ENCODE data around the gene ENTPD2. TPM values are rescaled to one million over a fixed set of nuclear protein-coding genes. Genes with fewer than 3 reads are reported as not detected.

The ENTPD2 gene
- total RNA-seq, 1 donor from 2014 or later: 5.2 TPM

GRCh38 chr9:137087409-137087925 is 33.6 kb upstream of the ENTPD2 start:
- H3K4me1 ChIP-seq (ENCODE audit: control insufficient read depth in 3 of 3, insufficient read depth in 3 of 3, low read length in 3 of 3): peaks cover 17 to 31% (median 20%) of the 10 kb centered on the region in 3 donors
- H3K36me3 ChIP-seq (ENCODE audit: control insufficient read depth in 3 of 3, insufficient read depth in 3 of 3, low read length in 3 of 3): peaks cover 17 to 30% (median 20%) of the 10 kb centered on the region in 3 donors
- no peaks in the 10 kb centered on the region for H3K27me3 ChIP-seq (ENCODE audit: control insufficient read depth in 3 of 3, insufficient read depth in 3 of 3, low read length in 3 of 3)
- H3K9ac ChIP-seq (ENCODE audit: low read depth in 1 of 3, low read length in 3 of 3): peak overlapping the region; percentile 77 to 88 (median 84)
- H3K4me3 ChIP-seq (ENCODE audit: low read length in 3 of 3): peak overlapping the region; percentile 79 to 81 (median 80)
- H3K27ac ChIP-seq (ENCODE audit: low read depth, low read length): peak overlapping the region; percentile 90
- no peaks in the 10 kb centered on the region for H3K9me3 ChIP-seq (ENCODE audit: control insufficient read depth in 3 of 3, low read length in 3 of 3)

DNA sequence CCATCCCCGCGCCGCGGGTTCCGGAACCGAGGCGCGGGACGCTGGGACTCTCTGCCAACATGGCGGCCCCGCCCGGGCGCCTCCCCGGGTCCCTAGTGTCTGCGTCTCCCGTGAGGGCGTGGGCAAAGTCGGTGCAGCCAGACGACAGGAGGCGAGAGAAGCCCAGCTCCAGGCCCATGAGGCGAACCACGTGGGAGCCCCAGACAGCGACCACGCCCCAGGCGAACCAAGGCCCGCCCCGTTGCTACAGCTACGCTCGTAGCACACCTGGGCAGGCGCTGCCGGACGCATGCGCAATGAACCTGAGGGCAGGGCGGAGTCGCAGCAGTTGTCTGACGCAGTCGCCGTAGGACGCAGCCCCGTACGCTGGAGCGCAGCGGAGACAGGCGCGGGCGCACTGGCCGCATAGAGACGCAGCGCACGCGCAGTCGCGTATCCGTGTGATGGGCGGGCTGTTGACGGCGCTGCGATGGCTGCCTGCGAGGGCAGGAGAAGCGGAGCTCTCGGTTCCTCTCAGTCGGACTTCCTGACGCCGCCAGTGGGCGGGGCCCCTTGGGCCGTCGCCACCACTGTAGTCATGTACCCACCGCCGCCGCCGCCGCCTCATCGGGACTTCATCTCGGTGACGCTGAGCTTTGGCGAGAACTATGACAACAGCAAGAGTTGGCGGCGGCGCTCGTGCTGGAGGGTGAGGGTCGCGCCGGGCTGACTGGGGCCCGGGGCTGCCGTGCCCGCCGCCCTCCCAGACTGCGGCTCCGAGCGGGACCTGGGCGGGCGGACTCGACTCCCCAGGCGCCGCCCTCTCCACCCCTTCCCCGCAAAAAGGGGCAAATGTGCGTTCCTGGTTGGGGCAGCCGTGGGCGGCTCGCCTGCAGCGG is 32.9 kb upstream of the ENTPD2 start, which contains the start of gene MAN1B1:
TSS of gene MAN1B1 (plus strand) at position 455 of the 878 bp plus-strand sequence. CDS start at position 470, 15 bp downstream.
- no peaks in the 10 kb centered on the region for H3K27me3 ChIP-seq (ENCODE audit: control insufficient read depth in 3 of 3, insufficient read depth in 3 of 3, low read length in 3 of 3)
- H3K9ac ChIP-seq (ENCODE audit: low read depth in 1 of 3, low read length in 3 of 3): peak within 1 kb of the TSS; percentile 77 to 88 (median 84)
- peak within 1 kb of the TSS; percentile 90 for H3K27ac ChIP-seq (ENCODE audit: low read depth, low read length)
- H3K9me3 ChIP-seq (ENCODE audit: control insufficient read depth in 3 of 3, low read length in 3 of 3): no peaks in the 10 kb centered on the region
- peak within 1 kb of the TSS; percentile 79 to 81 (median 80) for H3K4me3 ChIP-seq (ENCODE audit: low read length in 3 of 3)
- peaks cover 15 to 25% (median 18%) of the 10 kb centered on the region in 3 donors for H3K36me3 ChIP-seq (ENCODE audit: control insufficient read depth in 3 of 3, insufficient read depth in 3 of 3, low read length in 3 of 3)
- peaks cover 17 to 31% (median 20%) of the 10 kb centered on the region in 3 donors for H3K4me1 ChIP-seq (ENCODE audit: control insufficient read depth in 3 of 3, insufficient read depth in 3 of 3, low read length in 3 of 3)

GRCh38 chr9:137085920-137086530 is 32.2 kb upstream of the ENTPD2 start:
- H3K9ac ChIP-seq (ENCODE audit: low read depth in 1 of 3, low read length in 3 of 3): peak overlapping the region; percentile 75 to 84 (median 83)
- H3K9me3 ChIP-seq (ENCODE audit: control insufficient read depth in 3 of 3, low read length in 3 of 3): no peaks in the 10 kb centered on the region
- peak overlapping the region; percentile 79 to 81 (median 80) for H3K4me3 ChIP-seq (ENCODE audit: low read length in 3 of 3)
- H3K27me3 ChIP-seq (ENCODE audit: control insufficient read depth in 3 of 3, insufficient read depth in 3 of 3, low read length in 3 of 3): no peaks in the 10 kb centered on the region
- peak overlapping the region; percentile 90 for H3K27ac ChIP-seq (ENCODE audit: low read depth, low read length)
- H3K4me1 ChIP-seq (ENCODE audit: control insufficient read depth in 3 of 3, insufficient read depth in 3 of 3, low read length in 3 of 3): peaks cover 17 to 31% (median 20%) of the 10 kb centered on the region in 3 donors
- peaks cover 14 to 25% (median 15%) of the 10 kb centered on the region in 3 donors for H3K36me3 ChIP-seq (ENCODE audit: control insufficient read depth in 3 of 3, insufficient read depth in 3 of 3, low read length in 3 of 3)

- H3K9ac ChIP-seq (ENCODE audit: low read depth in 1 of 3, low read length in 3 of 3): no peak overlapping the region
- H3K4me3 ChIP-seq (ENCODE audit: low read length in 3 of 3): no peak overlapping the region
- peaks cover 11 to 18% (median 15%) of the 10 kb centered on the region in 3 donors for H3K36me3 ChIP-seq (ENCODE audit: control insufficient read depth in 3 of 3, insufficient read depth in 3 of 3, low read length in 3 of 3)
- H3K9me3 ChIP-seq (ENCODE audit: control insufficient read depth in 3 of 3, low read length in 3 of 3): no peaks in the 10 kb centered on the region
- peaks cover 17 to 31% (median 19%) of the 10 kb centered on the region in 3 donors for H3K4me1 ChIP-seq (ENCODE audit: control insufficient read depth in 3 of 3, insufficient read depth in 3 of 3, low read length in 3 of 3)
- peaks cover 0 to 3% (median 0%) of the 10 kb centered on the region in 3 donors for H3K27me3 ChIP-seq (ENCODE audit: control insufficient read depth in 3 of 3, insufficient read depth in 3 of 3, low read length in 3 of 3)
- H3K27ac ChIP-seq (ENCODE audit: low read depth, low read length): no peak overlapping the region
Observed at GRCh38 chr9:137084526-137084925, 30.7 kb upstream of the ENTPD2 start.

- no peaks in the 10 kb centered on the region for H3K9me3 ChIP-seq (ENCODE audit: control insufficient read depth in 3 of 3, low read length in 3 of 3)
- H3K36me3 ChIP-seq (ENCODE audit: control insufficient read depth in 3 of 3, insufficient read depth in 3 of 3, low read length in 3 of 3): peaks cover 7 to 14% (median 11%) of the 10 kb centered on the region in 3 donors
- H3K4me3 ChIP-seq (ENCODE audit: low read length in 3 of 3): no peak overlapping the region
- peak overlapping the region; percentile 58 for H3K27ac ChIP-seq (ENCODE audit: low read depth, low read length)
- no peak overlapping the region for H3K9ac ChIP-seq (ENCODE audit: low read depth in 1 of 3, low read length in 3 of 3)
- H3K4me1 ChIP-seq (ENCODE audit: control insufficient read depth in 3 of 3, insufficient read depth in 3 of 3, low read length in 3 of 3): peaks cover 15 to 32% (median 17%) of the 10 kb centered on the region in 3 donors
- peaks cover 0 to 10% (median 0%) of the 10 kb centered on the region in 3 donors for H3K27me3 ChIP-seq (ENCODE audit: control insufficient read depth in 3 of 3, insufficient read depth in 3 of 3, low read length in 3 of 3)
Observed at GRCh38 chr9:137083394-137084004, 29.6 kb upstream of the ENTPD2 start.

GRCh38 chr9:137082925-137083290 is 29.0 kb upstream of the ENTPD2 start:
- Histone ChIP-seq H3K27me3 (ENCODE audit: control insufficient read depth in 3 of 3, insufficient read depth in 3 of 3, low read length in 3 of 3) (peaks cover 0 to 13% (median 3%) of the 10 kb centered on the region in 3 donors), H3K4me3 (ENCODE audit: low read length in 3 of 3) (no peak overlapping the region), H3K36me3 (ENCODE audit: control insufficient read depth in 3 of 3, insufficient read depth in 3 of 3, low read length in 3 of 3) (peaks cover 7 to 11% (median 10%) of the 10 kb centered on the region in 3 donors), H3K27ac (ENCODE audit: low read depth, low read length) (no peak overlapping the region), H3K9me3 (ENCODE audit: control insufficient read depth in 3 of 3, low read length in 3 of 3) (no peaks in the 10 kb centered on the region), H3K4me1 (ENCODE audit: control insufficient read depth in 3 of 3, insufficient read depth in 3 of 3, low read length in 3 of 3) (peaks cover 17 to 33% (median 22%) of the 10 kb centered on the region in 3 donors), H3K9ac (ENCODE audit: low read depth in 1 of 3, low read length in 3 of 3) (no peak overlapping the region)

GRCh38 chr9:137082222-137082924 is 28.5 kb upstream of the ENTPD2 start:
- Histone ChIP-seq H3K27ac (ENCODE audit: low read depth, low read length) (no peak overlapping the region), H3K4me1 (ENCODE audit: control insufficient read depth in 3 of 3, insufficient read depth in 3 of 3, low read length in 3 of 3) (peaks cover 11 to 30% (median 18%) of the 10 kb centered on the region in 3 donors), H3K9ac (ENCODE audit: low read depth in 1 of 3, low read length in 3 of 3) (no peak overlapping the region), H3K9me3 (ENCODE audit: control insufficient read depth in 3 of 3, low read length in 3 of 3) (no peaks in the 10 kb centered on the region), H3K27me3 (ENCODE audit: control insufficient read depth in 3 of 3, insufficient read depth in 3 of 3, low read length in 3 of 3) (peaks cover 0 to 13% (median 3%) of the 10 kb centered on the region in 3 donors), H3K4me3 (ENCODE audit: low read length in 3 of 3) (no peak overlapping the region), H3K36me3 (ENCODE audit: control insufficient read depth in 3 of 3, insufficient read depth in 3 of 3, low read length in 3 of 3) (peaks cover 7 to 11% (median 10%) of the 10 kb centered on the region in 3 donors)

GRCh38 chr9:137080260-137081122 is 26.6 kb upstream of the ENTPD2 start:
- Histone ChIP-seq H3K4me3 (ENCODE audit: low read length in 3 of 3) (no peak overlapping the region), H3K27me3 (ENCODE audit: control insufficient read depth in 3 of 3, insufficient read depth in 3 of 3, low read length in 3 of 3) (peaks cover 0 to 13% (median 3%) of the 10 kb centered on the region in 3 donors), H3K36me3 (ENCODE audit: control insufficient read depth in 3 of 3, insufficient read depth in 3 of 3, low read length in 3 of 3) (peaks cover 7 to 11% (median 10%) of the 10 kb centered on the region in 3 donors), H3K9ac (ENCODE audit: low read depth in 1 of 3, low read length in 3 of 3) (no peak overlapping the region), H3K27ac (ENCODE audit: low read depth, low read length) (no peak overlapping the region), H3K9me3 (ENCODE audit: control insufficient read depth in 3 of 3, low read length in 3 of 3) (no peaks in the 10 kb centered on the region), H3K4me1 (ENCODE audit: control insufficient read depth in 3 of 3, insufficient read depth in 3 of 3, low read length in 3 of 3) (peaks cover 7 to 23% (median 14%) of the 10 kb centered on the region in 3 donors)

Measured in skeletal muscle tissue (tissue), 4 donors.